T-helper 17 cell (primary cell): Measurements from ENCODE around the gene MOV10L1. TPM values are rescaled to one million over a fixed set of nuclear protein-coding genes. Genes with fewer than 3 reads are reported as not detected.

Source experiments
- ATAC-seq: fragments of 150-1000 bp; cut with Tn5 transposase; 2 replicates; pipeline ENCODE4 v1.10.0; 2021; ENCODE audit warnings: mild to moderate bottlenecking, moderate library complexity
- DNase-seq, 3 donors: peaks; one replicate each; pipeline versions ENCODE4 v3.0.0 to v3.0.0-alpha.2; 2020 to 2021
- H3K9me3 ChIP-seq: one replicate; pipeline ENCODE4 v1.7.0; 2013; ENCODE audit warnings: low read length, mild to moderate bottlenecking; ENCODE audit not compliant: control insufficient read depth, poor library complexity, severe bottlenecking
- H3K27ac Mint-ChIP-seq: one replicate; pipeline ENCODE4 v1.8.0; 2022; ENCODE audit warnings: mild to moderate bottlenecking, moderate library complexity, mixed read lengths
- H3K27me3 Mint-ChIP-seq: one replicate; pipeline ENCODE4 v1.8.0; 2022; ENCODE audit warnings: mixed read lengths
- H3K36me3 Mint-ChIP-seq: one replicate; pipeline ENCODE4 v1.8.0; 2022; ENCODE audit warnings: low read depth, mixed read lengths
- H3K4me1 Mint-ChIP-seq: one replicate; pipeline ENCODE4 v1.8.0; 2022; ENCODE audit warnings: mild to moderate bottlenecking, mixed read lengths
- H3K4me3 Mint-ChIP-seq: one replicate; pipeline ENCODE4 v1.8.0; 2022; ENCODE audit warnings: mild to moderate bottlenecking, moderate library complexity, mixed read lengths
- total RNA-seq, 4 donors: library from RNA in 2 of 4; stranded (reverse) in 2 of 4; gene quantifications; one replicate each; pipeline ENCODE4 v1.2.3 and lab custom pipeline; 2022 to 2026

The MOV10L1 gene
- total RNA-seq, 2 donors from 2014 or later = not detected

DNA sequence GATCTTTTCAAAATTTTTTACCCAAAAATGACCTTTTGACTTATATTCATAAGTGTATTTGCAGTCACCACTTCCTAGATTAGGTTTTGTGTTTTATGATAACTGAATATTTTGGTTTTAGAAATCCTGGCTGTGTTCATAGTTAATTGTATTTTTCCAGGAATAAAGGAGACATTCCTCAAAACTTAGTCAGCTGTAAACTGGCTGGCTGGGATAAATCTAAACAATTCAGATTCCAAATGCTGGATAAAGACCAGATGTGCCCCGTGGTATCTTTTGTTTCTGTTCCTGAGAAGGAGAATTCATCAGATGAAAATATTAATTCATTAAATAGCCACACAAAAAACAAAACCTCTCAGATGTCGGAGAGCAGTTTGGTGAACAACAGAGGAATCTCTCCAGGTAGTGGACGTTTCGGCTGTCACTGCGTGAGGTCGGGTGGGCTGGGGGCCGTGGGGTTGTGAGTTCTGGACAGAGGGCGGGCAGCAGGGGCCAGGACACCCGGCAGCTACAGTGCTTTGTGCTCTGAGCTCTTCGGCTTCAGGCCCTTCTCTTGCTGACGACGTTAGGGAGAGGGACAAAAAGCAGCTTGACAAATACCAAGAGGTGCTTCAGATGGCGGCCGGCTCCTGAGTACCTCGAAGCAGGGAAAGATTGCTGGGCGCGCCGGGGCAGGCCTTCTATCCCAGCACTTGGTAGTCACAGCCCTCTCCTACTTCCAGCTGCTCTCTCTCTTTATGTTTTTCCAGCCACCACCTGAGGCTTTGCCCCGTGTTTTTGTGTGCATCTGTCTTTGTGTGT is 24.6 kb downstream of the MOV10L1 start:
- no peak for DNase-seq
- H3K4me1 Mint-ChIP-seq = peaks cover 8% of the 10 kb centered on the region

DNA sequence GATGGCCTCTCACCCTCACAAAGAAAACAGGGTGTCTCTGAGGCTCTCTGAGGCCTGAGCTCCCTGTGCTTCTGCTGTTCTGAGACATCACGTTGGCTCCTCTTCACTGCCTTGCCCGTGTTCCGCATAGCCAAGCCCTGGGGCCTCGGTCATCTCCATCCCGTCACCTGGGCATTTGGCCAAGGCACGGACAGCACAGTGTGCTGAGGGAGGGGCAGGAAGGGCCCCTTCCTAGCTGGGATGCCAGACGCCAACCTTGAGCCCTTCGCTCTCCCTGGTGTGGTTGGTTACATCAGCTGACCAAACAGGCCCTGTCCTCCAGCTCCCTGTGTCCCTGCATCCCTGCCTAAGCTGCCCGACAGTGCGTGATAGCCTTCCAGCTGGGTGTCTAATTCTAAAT is 25.9 kb downstream of the MOV10L1 start:
- H3K4me3 Mint-ChIP-seq = no peak overlapping the region
- H3K27me3 Mint-ChIP-seq = peaks cover 43% of the 10 kb centered on the region
- H3K27ac Mint-ChIP-seq = no peak overlapping the region
- H3K36me3 Mint-ChIP-seq = no peaks in the 10 kb centered on the region
- no peak for DNase-seq
- ATAC-seq = no peak
- H3K4me1 Mint-ChIP-seq = peaks cover 8% of the 10 kb centered on the region
- no peaks in the 10 kb centered on the region for H3K9me3 ChIP-seq

More for the DNA sequence above, 24.6 kb downstream of the MOV10L1 start:
- ATAC-seq = no peak
- H3K27me3 Mint-ChIP-seq = peaks cover 39% of the 10 kb centered on the region
- H3K9me3 ChIP-seq = no peaks in the 10 kb centered on the region
- no peak overlapping the region for H3K27ac Mint-ChIP-seq
- no peaks in the 10 kb centered on the region for H3K36me3 Mint-ChIP-seq
- no peak overlapping the region for H3K4me3 Mint-ChIP-seq

DNA sequence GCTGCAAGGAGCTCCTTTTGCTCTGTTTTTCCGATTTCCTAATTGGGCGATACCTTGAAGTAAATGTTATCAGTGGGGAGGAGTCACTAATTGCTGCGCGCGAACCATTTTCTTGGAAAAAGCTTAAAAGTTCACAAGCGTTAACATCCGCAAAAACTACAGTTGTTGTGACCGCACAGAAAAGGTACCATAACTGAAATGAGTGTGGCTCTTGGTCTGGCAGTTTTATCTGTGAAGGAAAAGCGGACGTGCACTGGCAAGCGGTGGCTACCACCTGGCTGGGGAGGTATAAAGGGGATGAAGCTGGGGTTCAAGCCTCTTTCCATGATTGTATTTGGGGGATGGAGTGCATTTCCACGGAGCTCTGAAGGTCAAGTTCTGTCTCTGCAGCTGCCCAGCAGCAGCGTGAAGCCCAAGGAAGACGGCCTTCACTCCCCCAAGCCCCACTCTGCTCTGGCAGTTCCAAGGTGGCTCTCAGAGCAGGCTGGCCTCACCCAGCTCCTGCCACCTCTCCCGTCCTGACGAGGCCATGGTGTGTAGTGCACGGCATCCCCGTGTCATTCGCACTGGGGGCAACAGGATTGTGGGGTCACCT is 27.5 kb downstream of the MOV10L1 start:
- H3K36me3 Mint-ChIP-seq = no peaks in the 10 kb centered on the region
- DNase-seq = no peak
- no peak overlapping the region for H3K4me3 Mint-ChIP-seq
- no peak for ATAC-seq
- H3K27ac Mint-ChIP-seq = no peak overlapping the region
- H3K9me3 ChIP-seq = no peaks in the 10 kb centered on the region
- H3K27me3 Mint-ChIP-seq = peaks cover 44% of the 10 kb centered on the region
- H3K4me1 Mint-ChIP-seq = peaks cover 4% of the 10 kb centered on the region

- Mint-ChIP-seq H3K4me1 (no peaks in the 10 kb centered on the region), H3K36me3 (no peaks in the 10 kb centered on the region), H3K27ac (no peak overlapping the region), H3K27me3 (peaks cover 36% of the 10 kb centered on the region), H3K4me3 (no peak overlapping the region)
- ATAC-seq = no peak
- no peaks in the 10 kb centered on the region for H3K9me3 ChIP-seq
- DNase-seq = no peak
These were observed 28.3 kb downstream of the MOV10L1 start for GRCh38 chr22:50118129-50118528.

DNA sequence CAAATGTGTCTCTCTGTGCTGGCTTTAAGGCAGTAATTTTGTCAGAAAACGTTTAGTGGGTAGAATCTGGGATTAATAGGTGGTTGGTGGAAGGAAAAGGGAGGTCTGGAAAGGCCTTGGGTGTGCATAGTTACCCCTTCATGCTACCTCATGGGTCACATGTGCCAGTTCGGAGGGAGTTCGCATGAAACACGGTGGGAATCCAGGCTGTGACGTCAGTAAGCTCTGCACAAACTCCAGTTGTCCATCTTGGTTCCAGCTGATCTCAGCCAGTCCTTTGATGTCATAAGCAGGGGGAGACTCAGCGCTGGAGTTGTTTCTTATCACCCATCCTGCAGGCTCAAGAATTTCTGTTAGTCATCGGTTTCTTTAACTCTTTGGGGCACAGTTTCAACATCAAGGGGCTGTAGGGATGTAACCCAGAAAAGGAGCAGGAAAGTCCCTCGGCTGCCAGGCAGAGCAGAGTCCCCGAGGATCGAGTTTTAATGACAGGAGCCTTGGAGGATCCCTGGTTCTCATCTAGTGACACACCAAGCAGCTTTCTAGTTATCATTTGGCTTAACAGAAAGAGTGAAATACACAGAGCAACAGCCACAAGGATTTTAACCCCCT is 28.9 kb downstream of the MOV10L1 start:
- Mint-ChIP-seq H3K27me3 (peaks cover 31% of the 10 kb centered on the region), H3K4me3 (no peak overlapping the region), H3K36me3 (no peaks in the 10 kb centered on the region), H3K27ac (no peak overlapping the region), H3K4me1 (no peaks in the 10 kb centered on the region)
- ATAC-seq (no peak), DNase-seq (no peak)
- peaks cover 3% of the 10 kb centered on the region for H3K9me3 ChIP-seq

GRCh38 chr22:50119169-50119767 is 29.5 kb downstream of the MOV10L1 start:
- DNase-seq = no peak
- Mint-ChIP-seq H3K27me3 (peaks cover 27% of the 10 kb centered on the region), H3K27ac (no peak overlapping the region), H3K36me3 (no peaks in the 10 kb centered on the region), H3K4me3 (no peak overlapping the region), H3K4me1 (no peaks in the 10 kb centered on the region)
- peaks cover 3% of the 10 kb centered on the region for H3K9me3 ChIP-seq
- ATAC-seq = no peak

DNA sequence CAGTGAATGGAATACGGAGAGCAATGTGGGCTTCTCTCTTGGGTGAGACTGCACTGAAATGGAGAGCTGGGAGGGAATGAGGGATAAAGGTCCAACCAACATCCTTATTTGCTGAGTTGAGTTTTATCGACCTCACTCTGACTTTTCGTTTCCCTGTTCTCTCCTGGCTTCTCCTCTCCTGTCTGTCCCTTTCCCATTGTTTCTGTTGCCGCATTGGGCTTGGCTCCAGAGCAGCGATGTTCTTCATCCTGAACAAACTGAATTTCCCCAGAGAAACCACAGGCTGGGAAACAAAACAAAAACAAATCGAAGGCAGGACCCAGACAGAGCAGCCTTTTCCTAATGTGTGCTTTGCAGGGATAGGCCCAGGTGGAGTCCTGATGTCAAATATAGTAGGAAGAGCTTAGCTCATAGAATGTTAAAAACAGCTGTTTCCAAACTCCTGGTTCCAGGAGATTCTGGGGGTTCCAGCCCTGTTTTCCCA is 30.0 kb downstream of the MOV10L1 start:
- Mint-ChIP-seq H3K27me3 (peaks cover 22% of the 10 kb centered on the region), H3K4me3 (no peak overlapping the region), H3K4me1 (no peaks in the 10 kb centered on the region), H3K27ac (no peak overlapping the region), H3K36me3 (no peaks in the 10 kb centered on the region)
- ATAC-seq = no peak
- H3K9me3 ChIP-seq = peaks cover 3% of the 10 kb centered on the region
- no peak for DNase-seq

GRCh38 chr22:50121202-50121740 is 31.5 kb downstream of the MOV10L1 start:
- H3K27ac Mint-ChIP-seq = no peak overlapping the region

DNA sequence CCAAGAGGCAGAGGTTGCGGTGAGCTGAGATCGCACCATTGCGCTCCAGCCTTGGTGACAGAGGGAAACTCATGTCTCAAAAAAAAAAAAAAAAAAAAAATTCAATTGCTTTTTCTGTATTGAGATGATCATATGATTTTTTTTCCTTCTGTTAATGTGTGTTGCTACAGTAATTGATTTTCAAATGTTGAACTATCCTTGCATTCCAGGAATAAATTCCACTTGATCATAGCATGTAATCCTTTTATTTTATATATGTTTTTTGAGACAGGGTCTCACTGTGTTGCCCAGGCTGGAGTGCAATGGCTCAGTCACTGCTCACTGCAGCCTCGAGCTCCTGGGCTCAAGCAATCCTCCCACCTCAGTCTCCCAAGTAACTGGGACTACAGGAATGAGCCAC is 33.3 kb downstream of the MOV10L1 start:
- Mint-ChIP-seq H3K4me1 (no peaks in the 10 kb centered on the region), H3K27me3 (peaks cover 24% of the 10 kb centered on the region), H3K36me3 (no peaks in the 10 kb centered on the region), H3K4me3 (no peak overlapping the region), H3K27ac (no peak overlapping the region)
- H3K9me3 ChIP-seq = peaks cover 3% of the 10 kb centered on the region
- no peak for DNase-seq
- no peak for ATAC-seq

More at GRCh38 chr22:50121202-50121740, 31.5 kb downstream of the MOV10L1 start:
- Mint-ChIP-seq H3K4me3 (no peak overlapping the region), H3K4me1 (no peaks in the 10 kb centered on the region), H3K27me3 (peaks cover 18% of the 10 kb centered on the region), H3K36me3 (no peaks in the 10 kb centered on the region)
- no peak for DNase-seq
- peaks cover 3% of the 10 kb centered on the region for H3K9me3 ChIP-seq
- ATAC-seq = no peak

- no peak for ATAC-seq
- peaks cover 30% of the 10 kb centered on the region for H3K27me3 Mint-ChIP-seq
- H3K36me3 Mint-ChIP-seq = no peaks in the 10 kb centered on the region
- DNase-seq = no peak
- no peak overlapping the region for H3K4me3 Mint-ChIP-seq
- no peak overlapping the region for H3K27ac Mint-ChIP-seq
- peaks cover 3% of the 10 kb centered on the region for H3K9me3 ChIP-seq
- no peaks in the 10 kb centered on the region for H3K4me1 Mint-ChIP-seq
These were observed 35.2 kb downstream of the MOV10L1 start for GRCh38 chr22:50125029-50125428.

DNA sequence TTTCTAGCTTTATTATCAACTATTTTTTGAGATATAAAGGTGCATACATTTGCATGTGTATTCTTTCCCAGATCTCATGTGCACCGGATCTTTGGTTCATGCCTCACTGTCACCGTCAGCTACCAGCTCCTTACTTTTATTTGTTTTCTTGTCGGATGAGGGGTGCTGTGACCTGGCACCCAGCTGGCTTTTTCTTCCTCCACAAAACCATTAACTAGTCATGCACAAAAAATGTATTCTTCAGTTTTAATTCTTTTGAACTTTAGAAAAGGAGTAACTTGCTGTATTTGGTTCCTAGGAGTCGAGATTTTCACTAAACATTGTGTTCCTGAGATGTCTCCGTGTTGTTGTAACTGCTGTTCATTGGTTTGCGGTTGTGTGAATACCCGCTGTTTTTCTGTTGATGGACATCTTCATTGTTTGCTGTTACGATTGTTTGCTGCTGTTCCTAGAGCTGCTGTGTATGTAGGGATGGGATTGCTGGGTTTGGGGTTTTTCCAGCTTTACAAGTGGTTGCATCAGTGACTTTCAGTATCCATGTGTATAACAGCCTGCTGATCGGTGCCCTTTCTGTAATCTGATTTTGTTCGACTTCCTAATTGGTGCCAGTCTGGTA is 39.4 kb downstream of the MOV10L1 start:
- Mint-ChIP-seq H3K27me3 (peaks cover 56% of the 10 kb centered on the region), H3K27ac (no peak overlapping the region), H3K4me1 (peaks cover 3% of the 10 kb centered on the region), H3K4me3 (no peak overlapping the region), H3K36me3 (peaks cover 2% of the 10 kb centered on the region)
- DNase-seq = no peak
- H3K9me3 ChIP-seq = no peaks in the 10 kb centered on the region
- ATAC-seq = no peak

GRCh38 chr22:50131894-50132293 is 42.1 kb downstream of the MOV10L1 start:
- Mint-ChIP-seq H3K27ac (no peak overlapping the region), H3K27me3 (peaks cover 64% of the 10 kb centered on the region), H3K4me1 (peaks cover 3% of the 10 kb centered on the region), H3K4me3 (no peak overlapping the region), H3K36me3 (peaks cover 5% of the 10 kb centered on the region)
- DNase-seq = no peak
- no peak for ATAC-seq
- H3K9me3 ChIP-seq = no peaks in the 10 kb centered on the region

DNA sequence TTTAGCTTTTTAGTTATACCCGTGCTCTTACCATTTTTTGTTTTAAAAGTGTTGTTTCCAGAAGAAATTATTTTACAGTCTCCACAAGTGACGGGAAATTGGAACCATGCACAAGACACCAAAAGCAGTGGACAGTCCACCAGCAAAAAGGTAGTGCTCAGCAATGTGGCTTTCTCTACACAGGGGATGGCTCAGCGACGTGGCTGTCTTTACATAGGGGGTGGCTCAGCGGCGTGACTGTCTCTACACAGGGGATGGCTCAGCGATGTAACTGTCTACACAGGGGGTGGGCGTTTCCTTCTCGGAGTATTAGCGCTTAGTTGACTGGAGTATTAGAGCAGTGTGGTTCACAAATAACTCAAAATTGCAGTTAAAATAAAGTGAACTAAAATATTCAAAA is 44.7 kb downstream of the MOV10L1 start:
- DNase-seq (no peak), ATAC-seq (no peak)
- Mint-ChIP-seq H3K4me1 (peaks cover 3% of the 10 kb centered on the region), H3K27me3 (peaks cover 64% of the 10 kb centered on the region), H3K4me3 (no peak overlapping the region), H3K36me3 (peaks cover 5% of the 10 kb centered on the region), H3K27ac (no peak overlapping the region)
- no peaks in the 10 kb centered on the region for H3K9me3 ChIP-seq
